ENCODE results near the gene CTDSPL.

The CTDSPL gene

DNA sequence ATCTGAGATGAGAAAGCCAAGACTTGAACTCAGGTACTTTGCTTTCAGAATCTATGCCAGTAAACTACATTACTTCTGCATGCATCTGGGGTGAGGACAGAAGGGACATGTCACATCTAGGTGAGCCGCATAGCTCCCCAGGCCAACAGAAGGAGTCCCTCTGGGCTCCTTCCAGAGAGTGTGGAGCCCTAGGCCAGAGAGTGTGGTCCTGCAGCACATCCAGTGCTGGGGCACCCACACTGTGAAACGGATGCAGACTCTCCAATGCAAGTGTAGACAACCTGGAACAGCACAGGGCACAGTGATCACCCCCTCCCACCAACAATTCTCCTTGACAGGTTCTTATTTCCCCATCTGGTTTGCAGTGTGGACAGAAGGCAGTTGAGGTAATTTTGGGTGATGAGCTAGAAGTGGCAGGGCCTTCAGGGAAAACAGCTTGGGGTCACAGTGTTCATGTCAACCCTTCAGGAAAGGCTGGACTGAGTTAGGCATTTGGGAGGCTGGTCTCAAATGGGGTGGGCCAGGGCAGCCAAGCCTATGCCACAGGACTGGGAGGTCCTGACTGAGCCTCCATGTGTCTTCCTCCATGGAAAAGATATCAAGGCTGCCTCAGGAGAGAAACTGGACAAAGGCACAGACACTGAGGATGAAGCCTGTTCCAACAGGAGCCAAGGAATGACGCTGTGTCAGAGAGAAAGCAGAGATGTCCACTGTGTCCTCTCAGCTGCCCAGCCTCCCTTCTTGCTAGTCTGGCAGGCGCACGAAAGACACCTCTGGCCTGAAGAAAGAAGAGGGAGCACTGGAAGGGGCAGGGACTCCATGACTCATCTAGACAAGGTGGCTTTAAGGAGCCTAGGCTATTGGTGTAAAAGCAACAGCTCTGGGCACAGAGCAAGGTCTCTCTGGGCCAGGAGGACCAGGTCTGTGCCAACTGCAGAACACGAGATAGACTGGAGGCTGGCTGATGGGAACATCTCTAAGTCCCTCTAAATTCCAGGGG is 166.1 kb downstream of the CTDSPL start:
- Histone ChIP-seq H3K4me2 (ENCODE audit: low read length) (no peak overlapping the region), H3K23ac (ENCODE audit: low read length) (no peak overlapping the region), H2BK15ac (replicated peaks; ENCODE audit: low read depth) (no peak overlapping the region), H3K4me1 (ENCODE audit: control insufficient read depth, low read depth, low read length) (peaks cover 6% of the 10 kb centered on the region), H3K56ac (ENCODE audit: low read length) (no peak overlapping the region), H3K4me3 (ENCODE audit: low read length) (no peak overlapping the region), H3K18ac (ENCODE audit: low read length) (no peak overlapping the region), H3K27ac (ENCODE audit: low read depth, low read length) (no peak overlapping the region), H2AK5ac (ENCODE audit: low read length) (no peak overlapping the region), H2BK120ac (ENCODE audit: low read depth, low read length) (no peak overlapping the region), H3K4ac (ENCODE audit: low read depth, low read length) (no peak overlapping the region), H3K27me3 (ENCODE audit: insufficient read depth, low read length, poor library complexity) (peaks cover 8% of the 10 kb centered on the region), H2BK5ac (ENCODE audit: low read length) (no peak overlapping the region), H4K8ac (ENCODE audit: low read depth, low read length) (no peak overlapping the region), H4K5ac (ENCODE audit: low read length) (no peak overlapping the region), H3K36me3 (ENCODE audit: control insufficient read depth, insufficient read depth, low read length) (no peaks in the 10 kb centered on the region), H3K79me1 (ENCODE audit: low read length) (no peaks in the 10 kb centered on the region), H3K79me2 (ENCODE audit: control insufficient read depth, insufficient read depth, low read length) (no peaks in the 10 kb centered on the region), H3K9ac (ENCODE audit: low read length) (no peak overlapping the region)
- DNase-seq = no peak
- no CpG with 5 or more reads among the region's 6 CpGs for WGBS (ENCODE audit: extremely low coverage, insufficient coverage, low lambda C conversion rate)

DNA sequence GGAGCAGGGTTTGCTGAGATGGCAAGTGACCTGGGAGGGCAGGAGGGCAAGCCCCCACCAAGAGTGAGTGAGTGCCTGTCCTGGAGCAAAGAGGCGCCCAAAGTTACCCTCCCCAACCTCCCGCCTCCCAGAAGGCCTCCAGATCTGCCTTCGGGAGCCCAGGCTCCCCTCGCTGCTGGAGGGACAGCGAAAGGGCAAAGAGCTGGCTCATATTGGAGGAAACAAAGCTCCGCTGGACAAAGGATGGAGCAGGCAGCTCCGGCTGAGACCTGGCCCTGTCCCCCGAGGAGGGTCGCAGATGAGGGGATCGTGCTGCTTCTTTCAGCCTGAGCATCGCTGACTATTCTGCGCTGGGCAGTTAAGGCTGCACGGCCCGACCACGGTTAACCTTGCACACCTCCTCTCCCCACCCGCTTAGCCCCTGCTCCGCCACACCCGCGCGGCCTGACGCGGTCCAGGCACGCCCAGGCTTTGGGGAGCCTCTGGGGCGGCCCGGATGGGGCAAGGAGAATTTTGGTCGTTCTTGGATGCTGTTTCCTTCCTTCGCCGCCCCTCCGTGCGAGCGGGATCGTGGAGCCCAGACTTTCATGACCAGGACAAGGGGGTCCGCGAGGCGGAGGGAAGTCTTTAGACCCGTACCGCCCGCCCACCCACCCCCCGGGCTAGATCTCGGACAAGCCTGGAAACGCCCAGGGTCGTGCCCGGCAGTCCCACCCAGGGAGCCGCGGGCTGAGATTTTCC is 167.1 kb downstream of the CTDSPL start:
- Histone ChIP-seq H3K79me2 (ENCODE audit: control insufficient read depth, insufficient read depth, low read length) (no peaks in the 10 kb centered on the region), H2BK5ac (ENCODE audit: low read length) (no peak overlapping the region), H3K4me1 (ENCODE audit: control insufficient read depth, low read depth, low read length) (peaks cover 4% of the 10 kb centered on the region), H4K5ac (ENCODE audit: low read length) (no peak overlapping the region), H2AK5ac (ENCODE audit: low read length) (no peak overlapping the region), H3K18ac (ENCODE audit: low read length) (peak overlapping the region; percentile 20), H3K9ac (ENCODE audit: low read length) (peak overlapping the region; percentile 69), H2BK15ac (replicated peaks; ENCODE audit: low read depth) (no peak overlapping the region), H3K36me3 (ENCODE audit: control insufficient read depth, insufficient read depth, low read length) (no peaks in the 10 kb centered on the region), H3K27me3 (ENCODE audit: insufficient read depth, low read length, poor library complexity) (peaks cover 8% of the 10 kb centered on the region), H3K79me1 (ENCODE audit: low read length) (no peaks in the 10 kb centered on the region), H3K4me3 (ENCODE audit: low read length) (peak overlapping the region; percentile 62), H3K4me2 (ENCODE audit: low read length) (peak overlapping the region; percentile 84), H3K4ac (ENCODE audit: low read depth, low read length) (no peak overlapping the region), H4K8ac (ENCODE audit: low read depth, low read length) (no peak overlapping the region), H3K56ac (ENCODE audit: low read length) (peak overlapping the region; percentile 82), H2BK120ac (ENCODE audit: low read depth, low read length) (no peak overlapping the region), H3K27ac (ENCODE audit: low read depth, low read length) (no peak overlapping the region), H3K23ac (ENCODE audit: low read length) (no peak overlapping the region)
- WGBS (ENCODE audit: extremely low coverage, insufficient coverage, low lambda C conversion rate) = no CpG with 5 or more reads among the region's 45 CpGs
- DNase-seq = no peak

DNA sequence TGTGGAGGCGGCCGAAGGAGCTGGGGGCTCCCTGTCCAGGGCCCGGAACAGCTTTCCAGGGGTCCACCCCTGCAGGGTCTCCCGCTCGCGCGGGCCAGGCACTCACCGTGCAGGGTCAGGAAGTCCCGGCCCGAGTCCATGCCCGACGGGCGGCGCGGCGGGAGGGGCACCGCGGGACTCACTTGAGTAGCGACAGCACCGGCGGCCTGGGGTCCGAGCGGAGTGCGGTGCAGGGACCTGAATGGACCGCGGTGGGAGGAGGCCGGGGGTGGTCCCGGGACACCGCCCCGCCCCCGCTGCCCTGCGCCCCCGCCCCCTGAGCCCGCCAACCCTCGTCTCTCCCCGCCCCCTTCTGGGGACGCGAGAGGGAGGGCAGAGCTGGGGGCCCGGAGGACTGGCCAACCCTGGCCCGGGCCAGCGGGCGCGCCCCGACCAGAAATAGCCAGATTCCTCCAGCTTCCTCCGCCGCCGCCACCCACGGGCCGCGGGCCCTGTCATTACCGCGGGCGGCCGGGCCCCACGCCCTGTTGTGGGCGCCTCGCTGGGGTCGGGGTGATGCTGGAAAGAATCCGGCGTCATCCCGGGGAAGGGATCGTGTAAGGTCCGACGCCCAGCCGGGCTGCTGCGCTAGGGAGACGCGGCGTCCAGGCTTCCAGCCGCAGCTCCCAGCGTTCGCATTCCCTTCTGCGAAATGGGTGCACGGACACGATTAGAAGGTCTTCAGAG is 167.9 kb downstream of the CTDSPL start, which contains the start of gene PLCD1:
TSS of gene PLCD1 (minus strand) at position 243 of the 726 bp plus-strand sequence. CDS start at position 140, 103 bp downstream.
- H3K27ac ChIP-seq (ENCODE audit: low read depth, low read length) = no peak within 1 kb of the TSS
- no peak within 1 kb of the TSS for H3K4ac ChIP-seq (ENCODE audit: low read depth, low read length)
- H3K27me3 ChIP-seq (ENCODE audit: insufficient read depth, low read length, poor library complexity) = peaks cover 8% of the 10 kb centered on the region
- no peaks in the 10 kb centered on the region for H3K36me3 ChIP-seq (ENCODE audit: control insufficient read depth, insufficient read depth, low read length)
- no peak within 1 kb of the TSS for H4K5ac ChIP-seq (ENCODE audit: low read length)
- peak within 1 kb of the TSS; percentile 84 for H3K4me2 ChIP-seq (ENCODE audit: low read length)
- H4K8ac ChIP-seq (ENCODE audit: low read depth, low read length) = no peak within 1 kb of the TSS
- peaks cover 3% of the 10 kb centered on the region for H3K4me1 ChIP-seq (ENCODE audit: control insufficient read depth, low read depth, low read length)
- no CpG with 5 or more reads among the region's 75 CpGs for WGBS (ENCODE audit: extremely low coverage, insufficient coverage, low lambda C conversion rate)
- no peaks in the 10 kb centered on the region for H3K79me2 ChIP-seq (ENCODE audit: control insufficient read depth, insufficient read depth, low read length)
- peak within 1 kb of the TSS; percentile 20 for H3K18ac ChIP-seq (ENCODE audit: low read length)
- no peak within 1 kb of the TSS for H2AK5ac ChIP-seq (ENCODE audit: low read length)
- peak; percentile 75 for DNase-seq
- no peak within 1 kb of the TSS for H2BK15ac ChIP-seq (replicated peaks; ENCODE audit: low read depth)
- H3K56ac ChIP-seq (ENCODE audit: low read length) = peak within 1 kb of the TSS; percentile 82
- H3K9ac ChIP-seq (ENCODE audit: low read length) = peak within 1 kb of the TSS; percentile 69
- no peak within 1 kb of the TSS for H2BK5ac ChIP-seq (ENCODE audit: low read length)
- no peak within 1 kb of the TSS for H2BK120ac ChIP-seq (ENCODE audit: low read depth, low read length)
- H3K23ac ChIP-seq (ENCODE audit: low read length) = no peak within 1 kb of the TSS
- peak within 1 kb of the TSS; percentile 62 for H3K4me3 ChIP-seq (ENCODE audit: low read length)
- no peaks in the 10 kb centered on the region for H3K79me1 ChIP-seq (ENCODE audit: low read length)

DNA sequence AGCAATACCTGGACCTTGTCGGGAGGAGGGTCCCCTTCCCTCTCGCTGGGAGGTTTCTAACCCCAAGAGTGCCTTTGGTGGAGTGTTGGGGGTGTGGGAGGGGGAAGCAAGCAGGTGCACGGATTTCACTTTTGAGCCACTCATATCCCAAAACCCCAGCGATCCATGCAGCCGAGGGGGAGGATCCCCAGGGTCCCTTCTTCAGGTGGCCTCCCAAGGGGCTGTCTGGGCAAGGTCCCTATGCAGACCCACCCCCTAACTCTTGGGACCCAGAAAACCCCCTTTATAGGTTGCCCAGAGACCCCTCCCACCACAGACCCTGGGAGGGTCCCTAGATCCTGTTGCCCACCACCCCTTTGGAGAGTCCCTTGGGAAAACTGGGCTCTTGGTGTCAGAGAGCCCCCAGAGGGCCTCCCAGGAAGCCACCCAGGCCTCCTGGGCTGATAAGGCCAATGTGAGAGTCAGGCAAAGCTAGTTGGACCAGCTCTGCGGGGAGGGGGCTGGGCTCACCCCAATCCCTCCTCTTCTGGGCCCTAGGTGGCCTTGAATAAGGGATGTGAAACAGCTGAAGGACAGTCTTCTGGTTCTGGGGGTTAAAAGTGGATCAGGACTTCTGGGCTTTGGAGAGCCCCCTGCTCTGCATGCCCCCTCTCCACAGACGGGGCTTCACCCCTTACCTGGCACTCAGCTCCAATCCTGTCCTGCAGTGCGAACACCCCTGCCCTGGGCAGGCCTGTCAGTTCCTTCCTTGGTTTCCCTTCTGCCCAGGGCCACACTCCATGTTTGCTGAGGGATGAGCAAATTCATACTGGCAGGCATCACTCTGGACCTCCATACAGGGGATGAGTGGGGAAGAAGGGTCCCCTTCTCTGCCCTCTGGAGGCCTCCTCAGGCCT is 168.7 kb downstream of the CTDSPL start:
- DNase-seq = no peak
- H3K23ac ChIP-seq (ENCODE audit: low read length) = no peak overlapping the region
- H3K27me3 ChIP-seq (ENCODE audit: insufficient read depth, low read length, poor library complexity) = peaks cover 8% of the 10 kb centered on the region

More for the DNA sequence above, 168.7 kb downstream of the CTDSPL start:
- Histone ChIP-seq H2BK15ac (replicated peaks; ENCODE audit: low read depth) (no peak overlapping the region), H3K4me1 (ENCODE audit: control insufficient read depth, low read depth, low read length) (peaks cover 2% of the 10 kb centered on the region), H3K56ac (ENCODE audit: low read length) (peak overlapping the region; percentile 76), H3K79me2 (ENCODE audit: control insufficient read depth, insufficient read depth, low read length) (no peaks in the 10 kb centered on the region), H2BK120ac (ENCODE audit: low read depth, low read length) (no peak overlapping the region), H4K5ac (ENCODE audit: low read length) (no peak overlapping the region), H3K79me1 (ENCODE audit: low read length) (no peaks in the 10 kb centered on the region), H3K36me3 (ENCODE audit: control insufficient read depth, insufficient read depth, low read length) (no peaks in the 10 kb centered on the region), H3K9ac (ENCODE audit: low read length) (peak overlapping the region; percentile 48), H3K27ac (ENCODE audit: low read depth, low read length) (no peak overlapping the region), H3K4me3 (ENCODE audit: low read length) (peak overlapping the region; percentile 14), H3K4me2 (ENCODE audit: low read length) (peak overlapping the region; percentile 43), H3K4ac (ENCODE audit: low read depth, low read length) (no peak overlapping the region), H2BK5ac (ENCODE audit: low read length) (no peak overlapping the region), H2AK5ac (ENCODE audit: low read length) (no peak overlapping the region), H3K18ac (ENCODE audit: low read length) (no peak overlapping the region), H4K8ac (ENCODE audit: low read depth, low read length) (no peak overlapping the region)
- WGBS (ENCODE audit: extremely low coverage, insufficient coverage, low lambda C conversion rate) = no CpG with 5 or more reads among the region's 8 CpGs
